Cerebellar nuclear complex (tissue), 1 donor: ENCODE data around the gene CCDC85C.

ENCODE experiments used
- DNase-seq, 2 experiments: peaks; one replicate each; lab custom pipeline; 2025; lab: John Stamatoyannopoulos, UW

The CCDC85C gene

GRCh38 chr14:99522025-99522401 is 82.0 kb downstream of the CCDC85C start:
- DNase-seq: no peak

- no peak for DNase-seq
These were observed 82.6 kb downstream of the CCDC85C start for GRCh38 chr14:99521176-99522024.

GRCh38 chr14:99520571-99521081 is 83.4 kb downstream of the CCDC85C start:
- no peak for DNase-seq

GRCh38 chr14:99519931-99520421 is 84.0 kb downstream of the CCDC85C start:
- DNase-seq: no peak

- no peak for DNase-seq
These were observed 84.6 kb downstream of the CCDC85C start for GRCh38 chr14:99519347-99519881.

- no peak for DNase-seq
These were observed 85.3 kb downstream of the CCDC85C start for GRCh38 chr14:99518441-99519346.

- no peak for DNase-seq
These were observed 86.2 kb downstream of the CCDC85C start for GRCh38 chr14:99517643-99518381.

- DNase-seq: no peak
These were observed 87.0 kb downstream of the CCDC85C start for GRCh38 chr14:99516871-99517642.

GRCh38 chr14:99516156-99516870 is 87.7 kb downstream of the CCDC85C start:
- DNase-seq: no peak

GRCh38 chr14:99515301-99516155 is 88.5 kb downstream of the CCDC85C start:
- DNase-seq: no peak

GRCh38 chr14:99514552-99515300 is 89.3 kb downstream of the CCDC85C start:
- DNase-seq: no peak

- no peak for DNase-seq
These were observed 90.0 kb downstream of the CCDC85C start for GRCh38 chr14:99513946-99514551.

- DNase-seq: no peak
These were observed 90.8 kb downstream of the CCDC85C start for GRCh38 chr14:99513183-99513694.

GRCh38 chr14:99512571-99513182 is 91.3 kb downstream of the CCDC85C start:
- peak in 1 of 2 experiments; percentile 37 for DNase-seq

GRCh38 chr14:99512110-99512449 is 91.9 kb downstream of the CCDC85C start:
- DNase-seq: no peak

GRCh38 chr14:99511421-99512109 is 92.4 kb downstream of the CCDC85C start:
- no peak for DNase-seq
